ENCODE data around the gene VAC14. TPM values are rescaled to one million over a fixed set of nuclear protein-coding genes. Genes with fewer than 3 reads are reported as not detected.

Gene VAC14
- polyA plus RNA-seq, 3 donors = 20.7 to 49.4 (median 31.1) TPM

- H3K4me3 Mint-ChIP-seq = no peak overlapping the region
These were observed 23.5 kb downstream of the VAC14 start for GRCh38 chr16:70777496-70777895.

DNA sequence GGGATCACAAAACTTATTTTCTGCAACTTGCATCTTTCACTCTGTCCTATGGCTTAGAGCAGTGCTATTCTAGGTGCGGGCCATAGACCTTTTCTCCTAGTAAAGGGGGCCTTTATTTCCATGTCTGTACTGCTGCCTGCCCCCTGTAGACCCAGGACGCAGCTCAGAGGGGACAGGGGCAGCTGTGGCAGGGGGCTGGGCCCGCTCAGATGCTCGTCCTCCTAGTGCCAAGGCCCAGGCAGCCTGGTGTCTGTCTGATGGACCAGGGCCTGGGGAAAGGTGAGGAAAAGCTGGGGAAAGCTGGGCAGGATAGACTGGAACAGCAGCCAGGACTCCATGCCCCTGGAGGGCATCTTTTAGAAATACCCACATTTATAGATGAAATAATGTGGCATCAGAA lies 25.6 kb downstream of the VAC14 start:
- Mint-ChIP-seq H3K9me3 (no peaks in the 10 kb centered on the region), H3K36me3 (peaks cover 76 to 90% of the 10 kb centered on the region in 2 donors), H3K27me3 (ENCODE audit: low read depth in 3 of 3) (peaks cover 0 to 2% (median 0%) of the 10 kb centered on the region in 3 donors), H3K4me1 (no peaks in the 10 kb centered on the region), H3K4me3 (no peak overlapping the region), H3K27ac (no peak overlapping the region)
- TF ChIP-seq, protein P1, sequence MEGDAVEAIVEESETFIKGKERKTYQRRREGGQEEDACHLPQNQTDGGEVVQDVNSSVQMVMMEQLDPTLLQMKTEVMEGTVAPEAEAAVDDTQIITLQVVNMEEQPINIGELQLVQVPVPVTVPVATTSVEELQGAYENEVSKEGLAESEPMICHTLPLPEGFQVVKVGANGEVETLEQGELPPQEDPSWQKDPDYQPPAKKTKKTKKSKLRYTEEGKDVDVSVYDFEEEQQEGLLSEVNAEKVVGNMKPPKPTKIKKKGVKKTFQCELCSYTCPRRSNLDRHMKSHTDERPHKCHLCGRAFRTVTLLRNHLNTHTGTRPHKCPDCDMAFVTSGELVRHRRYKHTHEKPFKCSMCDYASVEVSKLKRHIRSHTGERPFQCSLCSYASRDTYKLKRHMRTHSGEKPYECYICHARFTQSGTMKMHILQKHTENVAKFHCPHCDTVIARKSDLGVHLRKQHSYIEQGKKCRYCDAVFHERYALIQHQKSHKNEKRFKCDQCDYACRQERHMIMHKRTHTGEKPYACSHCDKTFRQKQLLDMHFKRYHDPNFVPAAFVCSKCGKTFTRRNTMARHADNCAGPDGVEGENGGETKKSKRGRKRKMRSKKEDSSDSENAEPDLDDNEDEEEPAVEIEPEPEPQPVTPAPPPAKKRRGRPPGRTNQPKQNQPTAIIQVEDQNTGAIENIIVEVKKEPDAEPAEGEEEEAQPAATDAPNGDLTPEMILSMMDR (IDR thresholded peaks at IDR 0.05) = no peak
- intact Hi-C loops (cut with micrococcal nuclease) = no loop called here
- Histone ChIP-seq H3K27ac (ENCODE audit: low read depth in 1 of 2, low read length in 2 of 2) (no peak overlapping the region), H3K36me3 (replicated peaks in 1 of 2; ENCODE audit: control insufficient read depth in 1 of 2, insufficient read depth in 2 of 2, low read length in 2 of 2) (peaks cover 83 to 96% of the 10 kb centered on the region in 2 donors), H4K20me1 (ENCODE audit: insufficient read depth, low read length) (no peaks in the 10 kb centered on the region), H3K79me2 (ENCODE audit: insufficient read depth, low read length) (no peaks in the 10 kb centered on the region), H3K4me3 (replicated peaks in 1 of 3; ENCODE audit: low read depth in 2 of 3, low read length in 3 of 3) (no peak overlapping the region), H3K4me2 (replicated peaks; ENCODE audit: extremely low read depth, low read length, poor library complexity, severe bottlenecking) (no peak overlapping the region), H3K9ac (ENCODE audit: insufficient read depth, low read length, poor library complexity, severe bottlenecking) (no peak overlapping the region), H3K9me3 (replicated peaks in 1 of 2; ENCODE audit: control insufficient read depth in 1 of 2, insufficient read depth in 1 of 2, low read length in 2 of 2) (no peaks in the 10 kb centered on the region), H3K4me1 (ENCODE audit: control insufficient read depth in 1 of 2, insufficient read depth in 2 of 2, low read length in 2 of 2) (no peaks in the 10 kb centered on the region), H2AFZ (ENCODE audit: insufficient read depth, low read depth, low read length, poor library complexity, severe bottlenecking) (no peak overlapping the region), H3K27me3 (ENCODE audit: control insufficient read depth in 2 of 2, insufficient read depth in 2 of 2, low read length in 2 of 2) (no peaks in the 10 kb centered on the region)
- no peak for DNase-seq
- 100% methylated on average over 4 of the region's 4 CpGs for WGBS (ENCODE audit: insufficient coverage)

More at GRCh38 chr16:70777496-70777895, 23.5 kb downstream of the VAC14 start:
- Mint-ChIP-seq H3K27ac (no peak overlapping the region), H3K9me3 (peaks cover 5 to 13% (median 11%) of the 10 kb centered on the region in 7 donors), H3K36me3 (peaks cover 79 to 92% of the 10 kb centered on the region in 2 donors), H3K27me3 (ENCODE audit: low read depth in 3 of 3) (peaks cover 0 to 2% (median 0%) of the 10 kb centered on the region in 3 donors), H3K4me1 (no peaks in the 10 kb centered on the region)
- Histone ChIP-seq H3K4me1 (ENCODE audit: control insufficient read depth in 1 of 2, insufficient read depth in 2 of 2, low read length in 2 of 2) (no peaks in the 10 kb centered on the region), H3K9ac (ENCODE audit: insufficient read depth, low read length, poor library complexity, severe bottlenecking) (no peak overlapping the region), H3K27ac (ENCODE audit: low read depth in 1 of 2, low read length in 2 of 2) (no peak overlapping the region), H3K79me2 (ENCODE audit: insufficient read depth, low read length) (no peaks in the 10 kb centered on the region), H4K20me1 (ENCODE audit: insufficient read depth, low read length) (no peaks in the 10 kb centered on the region), H3K36me3 (replicated peaks in 1 of 2; ENCODE audit: control insufficient read depth in 1 of 2, insufficient read depth in 2 of 2, low read length in 2 of 2) (peaks cover 84 to 98% of the 10 kb centered on the region in 2 donors), H2AFZ (ENCODE audit: insufficient read depth, low read depth, low read length, poor library complexity, severe bottlenecking) (no peak overlapping the region), H3K9me3 (replicated peaks in 1 of 2; ENCODE audit: control insufficient read depth in 1 of 2, insufficient read depth in 1 of 2, low read length in 2 of 2) (peaks cover 15% of the 10 kb centered on the region in 2 donors), H3K4me2 (replicated peaks; ENCODE audit: extremely low read depth, low read length, poor library complexity, severe bottlenecking) (no peak overlapping the region), H3K4me3 (replicated peaks in 1 of 3; ENCODE audit: low read depth in 2 of 3, low read length in 3 of 3) (no peak overlapping the region), H3K27me3 (ENCODE audit: control insufficient read depth in 2 of 2, insufficient read depth in 2 of 2, low read length in 2 of 2) (no peaks in the 10 kb centered on the region)
- DNase-seq = no peak
- intact Hi-C loops (cut with micrococcal nuclease) = no loop called here
- 94% methylated on average over 9 of the region's 9 CpGs for WGBS (ENCODE audit: insufficient coverage)
- TF ChIP-seq, protein P1 (IDR thresholded peaks at IDR 0.05) = no peak
